Left ventricle myocardium inferior (tissue), 1 donor: ENCODE data around the gene S100A9. TPM values are rescaled to one million over a fixed set of nuclear protein-coding genes. Genes with fewer than 3 reads are reported as not detected.

ENCODE experiments used
- DNase-seq: peaks from one replicate; pipeline ENCODE4 v3.0.0-alpha.2; 2020
- H3K27ac ChIP-seq: fragments of 200-600 bp; replicated peaks from 2 replicates; pipeline ENCODE4 v1.8.0; 2021
- H3K27me3 ChIP-seq: fragments of 200-600 bp; 2 replicates; pipeline ENCODE4 v1.8.0; 2021; ENCODE audit warnings: low read depth
- H3K36me3 ChIP-seq: fragments of 200-600 bp; 2 replicates; pipeline ENCODE4 v1.8.0; 2021
- H3K4me1 ChIP-seq: fragments of 200-600 bp; 2 replicates; pipeline ENCODE4 v1.8.0; 2021
- H3K4me3 ChIP-seq: fragments of 200-600 bp; 2 replicates; pipeline ENCODE4 v1.8.0; 2021; ENCODE audit warnings: mild to moderate bottlenecking, moderate library complexity
- H3K9me3 ChIP-seq: fragments of 200-600 bp; replicated peaks from 2 replicates; pipeline ENCODE4 v1.8.0; 2021
- intact Hi-C: fragments of 100-400 bp; cut with micrococcal nuclease; formaldehyde crosslinking; loops from one replicate; pipeline ENCODE4 v1.11.0; 2022
- total RNA-seq: library from RNA; stranded (reverse); fragmentation: NEBNext Ultra II Directional; extraction: Animal tissue kit (Norgen Biotek cat#: 25700); gene quantifications from one replicate; pipeline ENCODE4 v1.2.1, GENCODE V29; 2021
- TF ChIP-seq, protein P1 (sequence below): fragments of 200-600 bp; IDR thresholded peaks from 2 replicates; pipeline ENCODE4 v1.8.0; 2021; ENCODE audit warnings: antibody characterized with exemption, mild to moderate bottlenecking, borderline replicate concordance
- donor health status: DM: no; HTN: yes; CAD: no; lungs with severe emphysema.

Gene S100A9
- total RNA-seq, 1 donor from 2014 or later = 62.2 TPM

DNA sequence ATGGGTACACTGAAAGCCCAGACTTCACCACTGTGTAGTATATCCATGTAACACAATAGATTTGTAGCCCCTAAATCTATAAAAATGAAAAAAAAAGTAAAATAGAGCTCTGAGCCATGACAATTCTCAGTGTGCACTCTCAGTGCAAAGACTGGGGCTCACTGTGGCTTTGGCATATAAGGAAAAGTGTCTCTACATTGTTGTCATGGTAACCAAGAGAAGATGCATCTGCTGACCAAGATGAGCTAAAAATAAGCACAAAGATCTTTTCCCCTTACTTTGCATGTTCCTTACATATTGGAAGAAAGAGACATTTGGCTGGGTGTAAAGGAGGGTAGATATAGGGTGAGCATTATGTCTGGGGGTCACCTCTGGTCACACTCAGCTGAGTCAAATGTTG is 21.0 kb upstream of the S100A9 start:
- intact Hi-C loops = no loop called here
- Histone ChIP-seq H3K27ac (no peak overlapping the region), H3K36me3 (no peaks in the 10 kb centered on the region), H3K4me1 (no peaks in the 10 kb centered on the region), H3K4me3 (no peak overlapping the region), H3K9me3 (peaks cover 7% of the 10 kb centered on the region), H3K27me3 (peaks cover 40% of the 10 kb centered on the region)
- TF ChIP-seq, protein P1, sequence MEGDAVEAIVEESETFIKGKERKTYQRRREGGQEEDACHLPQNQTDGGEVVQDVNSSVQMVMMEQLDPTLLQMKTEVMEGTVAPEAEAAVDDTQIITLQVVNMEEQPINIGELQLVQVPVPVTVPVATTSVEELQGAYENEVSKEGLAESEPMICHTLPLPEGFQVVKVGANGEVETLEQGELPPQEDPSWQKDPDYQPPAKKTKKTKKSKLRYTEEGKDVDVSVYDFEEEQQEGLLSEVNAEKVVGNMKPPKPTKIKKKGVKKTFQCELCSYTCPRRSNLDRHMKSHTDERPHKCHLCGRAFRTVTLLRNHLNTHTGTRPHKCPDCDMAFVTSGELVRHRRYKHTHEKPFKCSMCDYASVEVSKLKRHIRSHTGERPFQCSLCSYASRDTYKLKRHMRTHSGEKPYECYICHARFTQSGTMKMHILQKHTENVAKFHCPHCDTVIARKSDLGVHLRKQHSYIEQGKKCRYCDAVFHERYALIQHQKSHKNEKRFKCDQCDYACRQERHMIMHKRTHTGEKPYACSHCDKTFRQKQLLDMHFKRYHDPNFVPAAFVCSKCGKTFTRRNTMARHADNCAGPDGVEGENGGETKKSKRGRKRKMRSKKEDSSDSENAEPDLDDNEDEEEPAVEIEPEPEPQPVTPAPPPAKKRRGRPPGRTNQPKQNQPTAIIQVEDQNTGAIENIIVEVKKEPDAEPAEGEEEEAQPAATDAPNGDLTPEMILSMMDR = no peak
- DNase-seq = no peak

DNA sequence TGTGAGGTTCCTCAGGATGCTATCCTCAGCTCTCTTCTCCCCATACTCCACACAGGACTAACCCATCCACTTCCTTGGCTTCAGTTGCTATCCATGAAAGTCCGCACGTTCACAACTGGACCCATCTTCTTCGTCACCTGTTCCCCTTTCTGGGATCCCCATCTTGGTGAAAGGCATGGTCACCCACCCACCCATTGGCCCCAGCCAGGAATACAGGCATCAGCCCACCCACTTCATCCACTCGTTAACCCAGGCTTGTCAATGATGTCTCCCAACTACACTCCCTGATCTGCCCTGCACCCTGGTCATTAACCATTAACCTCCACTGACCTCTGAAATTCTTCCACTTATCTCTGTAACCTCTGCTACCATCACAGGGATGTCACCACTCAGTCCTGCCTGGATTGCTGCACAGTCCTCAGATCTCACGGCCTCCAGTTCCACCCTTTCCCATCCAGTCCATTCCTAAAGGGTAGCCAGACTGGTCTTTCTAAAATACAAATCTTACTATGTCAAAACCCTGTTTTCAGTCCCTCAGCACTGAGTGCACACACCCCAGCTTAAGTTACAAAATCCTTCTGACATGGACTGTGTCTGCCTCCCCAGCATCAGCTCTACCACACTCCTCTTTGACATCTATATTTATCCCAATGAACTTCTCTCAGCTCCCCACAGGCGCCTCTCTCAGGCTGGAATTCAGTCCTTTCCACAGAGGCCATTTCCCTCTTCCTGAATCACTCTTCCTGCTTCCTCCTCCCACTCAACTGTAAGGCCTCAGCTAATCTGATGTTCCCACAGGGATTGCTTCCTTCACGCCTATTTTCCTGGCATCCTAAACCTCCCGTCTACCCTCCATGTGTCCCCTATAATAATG is 19.4 kb upstream of the S100A9 start:
- Histone ChIP-seq H3K27me3 (peaks cover 50% of the 10 kb centered on the region), H3K27ac (no peak overlapping the region), H3K9me3 (no peaks in the 10 kb centered on the region), H3K4me3 (no peak overlapping the region), H3K36me3 (no peaks in the 10 kb centered on the region), H3K4me1 (no peaks in the 10 kb centered on the region)
- DNase-seq = no peak
- TF ChIP-seq, protein P1 = no peak
- intact Hi-C loops = no loop called here

DNA sequence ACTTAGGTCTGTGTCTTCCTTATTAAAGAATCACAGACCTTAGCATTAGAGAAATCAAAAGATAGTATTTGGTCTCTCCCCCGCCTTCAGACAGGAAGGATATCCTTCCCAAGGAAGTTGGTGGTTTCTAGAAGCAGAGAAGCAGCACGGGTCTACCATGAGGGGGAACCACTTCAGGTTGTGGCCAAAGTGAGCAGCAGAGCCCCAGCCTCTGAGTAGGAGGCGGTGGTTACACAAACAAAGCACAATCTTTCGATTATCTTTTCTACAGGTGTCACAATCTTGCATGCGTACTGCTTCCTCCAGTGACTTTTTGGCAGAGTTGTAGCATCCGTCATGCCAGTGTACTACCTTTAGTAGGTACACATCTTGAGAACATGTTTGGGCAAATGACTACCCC is 17.9 kb upstream of the S100A9 start:
- intact Hi-C loops = no loop called here
- no peaks in the 10 kb centered on the region for H3K9me3 ChIP-seq
- H3K27ac ChIP-seq = no peak overlapping the region
- H3K27me3 ChIP-seq = peaks cover 50% of the 10 kb centered on the region
- no peaks in the 10 kb centered on the region for H3K36me3 ChIP-seq
- H3K4me3 ChIP-seq = no peak overlapping the region
- TF ChIP-seq, protein P1 = no peak
- DNase-seq = no peak
- no peaks in the 10 kb centered on the region for H3K4me1 ChIP-seq

DNA sequence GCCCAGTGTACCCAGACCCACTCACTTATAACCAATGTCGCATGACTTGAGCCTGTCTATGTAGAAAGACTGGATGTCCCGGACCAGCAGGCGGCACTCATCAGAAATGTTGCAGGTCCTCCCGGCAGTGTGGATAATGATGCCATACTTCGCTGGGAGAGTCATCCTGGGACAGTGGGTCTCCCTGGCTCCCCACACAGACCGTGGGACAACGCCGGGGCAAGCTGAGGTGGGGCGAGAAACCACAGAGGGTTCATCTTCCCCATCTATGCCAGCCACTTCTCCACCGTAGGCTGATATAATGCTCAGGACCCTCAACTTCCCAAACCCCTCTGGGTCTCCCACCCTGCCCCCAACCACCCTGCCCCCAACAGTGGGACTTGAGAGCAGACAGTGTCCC is 17.3 kb upstream of the S100A9 start:
- no peaks in the 10 kb centered on the region for H3K4me1 ChIP-seq
- no peak overlapping the region for H3K27ac ChIP-seq
- H3K4me3 ChIP-seq = no peak overlapping the region
- no peaks in the 10 kb centered on the region for H3K36me3 ChIP-seq
- intact Hi-C loops = no loop called here
- TF ChIP-seq, protein P1 = no peak
- H3K27me3 ChIP-seq = peaks cover 53% of the 10 kb centered on the region
- H3K9me3 ChIP-seq = no peaks in the 10 kb centered on the region
- DNase-seq = no peak

DNA sequence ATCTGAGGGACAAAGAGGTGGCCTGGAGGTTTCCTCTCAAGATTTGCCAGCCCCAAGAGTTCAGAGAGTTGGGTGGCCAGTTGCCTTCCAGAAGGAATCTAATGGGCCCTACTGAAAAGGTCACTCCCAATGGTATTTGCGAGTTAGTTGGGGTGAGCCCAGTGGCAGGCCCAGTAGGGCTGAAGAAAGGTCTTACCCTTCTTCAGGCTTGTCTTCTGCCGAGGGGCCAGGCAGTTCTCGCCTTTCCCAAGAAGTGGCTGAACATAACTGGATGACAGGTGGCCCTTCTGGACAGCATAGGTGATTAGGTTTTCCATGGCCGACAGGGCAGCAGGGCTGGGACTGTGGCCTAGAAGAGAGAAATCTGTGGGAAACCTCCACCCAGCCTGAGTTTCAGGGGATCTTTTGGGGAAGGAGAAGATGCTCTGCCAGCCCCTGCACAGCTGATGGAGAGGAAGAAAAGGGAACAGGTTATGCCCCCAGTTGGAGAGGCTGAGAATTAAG is 16.2 kb upstream of the S100A9 start:
- no peaks in the 10 kb centered on the region for H3K36me3 ChIP-seq
- intact Hi-C loops = no loop called here
- no peak overlapping the region for H3K4me3 ChIP-seq
- H3K27ac ChIP-seq = no peak overlapping the region
- no peaks in the 10 kb centered on the region for H3K9me3 ChIP-seq
- TF ChIP-seq, protein P1 = no peak
- DNase-seq = no peak
- H3K4me1 ChIP-seq = no peaks in the 10 kb centered on the region
- H3K27me3 ChIP-seq = peaks cover 64% of the 10 kb centered on the region
